ACHN (cell line): ENCODE measurements around the gene DPP10.
"Not testable (repeated sequence)": the region's sequence is repeated elsewhere in the genome, so short reads cannot be mapped to it uniquely, and the experiment has no call there.

Experiments used
- DNase-seq: peaks from one replicate; pipeline ENCODE4 v3.0.0-alpha.2; 2015
- in situ Hi-C: cut with HindIII; loops from 2 replicates; pipeline ENCODE4 v1.10.0; 2017; ENCODE audit warnings: low sequenced_read_pairs, low pct_ligation_motif_present, low pct_unique_long_range_greater_than_20kb

The DPP10 gene

GRCh38 chr2:114859726-114860510, 417.5 kb downstream of the DPP10 start:
- in situ Hi-C loops = no loop called here
- no peak for DNase-seq

- in situ Hi-C loops = no loop called here
- DNase-seq = no peak
Observed at GRCh38 chr2:114862243-114862642, 419.8 kb downstream of the DPP10 start.

- no peak for DNase-seq
- in situ Hi-C loops = no loop called here
Observed at GRCh38 chr2:114864901-114865300, 422.5 kb downstream of the DPP10 start.

GRCh38 chr2:114880046-114880445, 437.6 kb downstream of the DPP10 start:
- no peak for DNase-seq
- in situ Hi-C loops = no loop called here

GRCh38 chr2:114919985-114920384, 477.5 kb downstream of the DPP10 start:
- in situ Hi-C loops = no loop called here
- DNase-seq = no peak

GRCh38 chr2:114922076-114922475, 479.6 kb downstream of the DPP10 start:
- DNase-seq = no peak
- in situ Hi-C loops = no loop called here

- in situ Hi-C loops = no loop called here
- DNase-seq = no peak
Observed at GRCh38 chr2:114925296-114926255, 483.1 kb downstream of the DPP10 start.

GRCh38 chr2:114926303-114926702, 483.9 kb downstream of the DPP10 start:
- no peak for DNase-seq
- in situ Hi-C loops = no loop called here

- in situ Hi-C loops = no loop called here
- DNase-seq = no peak
Observed at GRCh38 chr2:114929225-114929624, 486.8 kb downstream of the DPP10 start.

GRCh38 chr2:114933671-114934241, 491.3 kb downstream of the DPP10 start:
- no peak for DNase-seq
- in situ Hi-C loops = no loop called here

GRCh38 chr2:114935031-114935430, 492.6 kb downstream of the DPP10 start:
- in situ Hi-C loops = no loop called here
- DNase-seq = no peak

- no peak for DNase-seq
- in situ Hi-C loops = no loop called here
Observed at GRCh38 chr2:114937366-114937930, 495.0 kb downstream of the DPP10 start.

GRCh38 chr2:114940785-114941458, 498.5 kb downstream of the DPP10 start:
- DNase-seq = no peak
- in situ Hi-C loops = no loop called here

GRCh38 chr2:114949228-114949804, 506.9 kb downstream of the DPP10 start:
- no peak for DNase-seq
- in situ Hi-C loops = no loop called here

- no peak for DNase-seq
- in situ Hi-C loops = no loop called here
Observed at GRCh38 chr2:114960389-114960788, 517.9 kb downstream of the DPP10 start.

- no peak for DNase-seq
- in situ Hi-C loops = no loop called here
Observed at GRCh38 chr2:114962532-114962931, 520.1 kb downstream of the DPP10 start.

GRCh38 chr2:114968748-114969400, 526.4 kb downstream of the DPP10 start:
- in situ Hi-C loops = no loop called here
- DNase-seq = no peak

GRCh38 chr2:115004321-115004720, 561.9 kb downstream of the DPP10 start:
- DNase-seq, in situ Hi-C loops: not testable (repeated sequence)
